ENCODE results near the gene PPP5C. TPM values are rescaled to one million over a fixed set of nuclear protein-coding genes. Genes with fewer than 3 reads are reported as not detected.

Gene PPP5C
- total and polyA plus RNA-seq, 2 of the 13 experiments (the other 11 are each of a cell fraction or from before 2014, with no cell fraction given) = 41.6 to 67.9 TPM

DNA sequence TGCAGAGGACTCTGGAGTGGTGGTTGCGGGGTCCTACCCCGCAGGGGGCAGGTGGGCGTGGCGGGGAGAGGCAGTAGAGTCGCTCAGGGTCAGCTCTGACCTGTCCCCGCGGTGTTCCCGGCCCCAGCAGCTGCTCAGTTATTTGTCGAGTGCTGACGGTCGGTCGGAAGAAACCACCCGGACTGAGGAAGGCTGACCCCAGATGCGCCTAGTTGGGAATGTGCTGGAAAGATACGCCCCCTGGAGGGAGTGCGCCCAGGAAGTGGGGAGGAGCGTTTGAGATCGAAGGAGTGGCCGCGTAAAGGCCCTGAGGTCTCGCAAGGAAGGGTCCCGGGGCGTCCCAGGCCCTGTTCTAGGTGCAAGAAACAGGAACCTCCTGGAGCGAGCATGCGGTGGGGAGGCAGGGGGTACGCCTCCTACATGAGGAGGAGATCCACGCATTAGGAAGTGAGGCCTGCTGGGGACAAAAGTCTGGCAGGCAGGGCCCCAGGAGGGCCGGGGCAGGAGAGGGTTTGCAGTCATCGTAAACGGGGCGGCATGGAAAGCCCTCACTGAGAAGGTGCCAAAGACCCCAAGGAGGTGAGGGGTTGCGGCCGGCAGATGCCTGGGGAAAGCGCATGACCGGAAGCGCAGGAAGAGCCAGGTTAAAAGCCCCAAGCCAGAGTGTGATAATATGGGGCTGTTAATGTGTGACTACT lies 57.3 kb downstream of the PPP5C start (continued):
- TF ChIP-seq, protein P1, sequence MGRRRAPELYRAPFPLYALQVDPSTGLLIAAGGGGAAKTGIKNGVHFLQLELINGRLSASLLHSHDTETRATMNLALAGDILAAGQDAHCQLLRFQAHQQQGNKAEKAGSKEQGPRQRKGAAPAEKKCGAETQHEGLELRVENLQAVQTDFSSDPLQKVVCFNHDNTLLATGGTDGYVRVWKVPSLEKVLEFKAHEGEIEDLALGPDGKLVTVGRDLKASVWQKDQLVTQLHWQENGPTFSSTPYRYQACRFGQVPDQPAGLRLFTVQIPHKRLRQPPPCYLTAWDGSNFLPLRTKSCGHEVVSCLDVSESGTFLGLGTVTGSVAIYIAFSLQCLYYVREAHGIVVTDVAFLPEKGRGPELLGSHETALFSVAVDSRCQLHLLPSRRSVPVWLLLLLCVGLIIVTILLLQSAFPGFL (CRISPR knock-in tag; IDR thresholded peaks at IDR 0.05) = no peak
- no peak for TF ChIP-seq MAFG (CRISPR knock-in tag; IDR thresholded peaks at IDR 0.05)
- peak; percentile 91 for TF ChIP-seq ZBTB7B (CRISPR knock-in tag; IDR thresholded peaks at IDR 0.05)
- TF ChIP-seq, protein P2, sequence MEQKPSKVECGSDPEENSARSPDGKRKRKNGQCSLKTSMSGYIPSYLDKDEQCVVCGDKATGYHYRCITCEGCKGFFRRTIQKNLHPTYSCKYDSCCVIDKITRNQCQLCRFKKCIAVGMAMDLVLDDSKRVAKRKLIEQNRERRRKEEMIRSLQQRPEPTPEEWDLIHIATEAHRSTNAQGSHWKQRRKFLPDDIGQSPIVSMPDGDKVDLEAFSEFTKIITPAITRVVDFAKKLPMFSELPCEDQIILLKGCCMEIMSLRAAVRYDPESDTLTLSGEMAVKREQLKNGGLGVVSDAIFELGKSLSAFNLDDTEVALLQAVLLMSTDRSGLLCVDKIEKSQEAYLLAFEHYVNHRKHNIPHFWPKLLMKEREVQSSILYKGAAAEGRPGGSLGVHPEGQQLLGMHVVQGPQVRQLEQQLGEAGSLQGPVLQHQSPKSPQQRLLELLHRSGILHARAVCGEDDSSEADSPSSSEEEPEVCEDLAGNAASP (CRISPR knock-in tag; IDR thresholded peaks at IDR 0.05; ENCODE audit: borderline replicate concordance) = peak; percentile 67; the same call in 1 of the 2 replicates
- TF ChIP-seq ZNF10 (CRISPR knock-in tag; IDR thresholded peaks at IDR 0.05; ENCODE audit: borderline replicate concordance, low read depth) = no peak
- TF ChIP-seq SP4 (CRISPR knock-in tag; IDR thresholded peaks at IDR 0.05) = peak; percentile 68; the same call in 1 of the 2 replicates
- TF ChIP-seq ZNF143 (CRISPR knock-in tag; IDR thresholded peaks at IDR 0.05) = peak; percentile 15; the same call in 1 of the 2 replicates
- 0 out of 2 replicates have a peak, but pooled peaks have one; percentile 18 for TF ChIP-seq RARA (CRISPR knock-in tag; IDR thresholded peaks at IDR 0.05)
- no peak for TF ChIP-seq LCORL (IDR thresholded peaks at IDR 0.05)
- TF ChIP-seq LCORL (CRISPR knock-in tag; IDR thresholded peaks at IDR 0.05) = 0 out of 2 replicates have a peak, but pooled peaks have one; percentile 49
- TF ChIP-seq, protein P3, sequence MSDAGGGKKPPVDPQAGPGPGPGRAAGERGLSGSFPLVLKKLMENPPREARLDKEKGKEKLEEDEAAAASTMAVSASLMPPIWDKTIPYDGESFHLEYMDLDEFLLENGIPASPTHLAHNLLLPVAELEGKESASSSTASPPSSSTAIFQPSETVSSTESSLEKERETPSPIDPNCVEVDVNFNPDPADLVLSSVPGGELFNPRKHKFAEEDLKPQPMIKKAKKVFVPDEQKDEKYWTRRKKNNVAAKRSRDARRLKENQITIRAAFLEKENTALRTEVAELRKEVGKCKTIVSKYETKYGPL (CRISPR knock-in tag; IDR thresholded peaks at IDR 0.05) = no peak
- TF ChIP-seq, protein P4, sequence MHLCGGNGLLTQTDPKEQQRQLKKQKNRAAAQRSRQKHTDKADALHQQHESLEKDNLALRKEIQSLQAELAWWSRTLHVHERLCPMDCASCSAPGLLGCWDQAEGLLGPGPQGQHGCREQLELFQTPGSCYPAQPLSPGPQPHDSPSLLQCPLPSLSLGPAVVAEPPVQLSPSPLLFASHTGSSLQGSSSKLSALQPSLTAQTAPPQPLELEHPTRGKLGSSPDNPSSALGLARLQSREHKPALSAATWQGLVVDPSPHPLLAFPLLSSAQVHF (CRISPR knock-in tag; IDR thresholded peaks at IDR 0.05) = no peak; the same call in 1 of the 2 replicates
- TF ChIP-seq ZNF101 (CRISPR knock-in tag; IDR thresholded peaks at IDR 0.05; ENCODE audit: borderline replicate concordance, low read depth) = no peak
- no peak for TF ChIP-seq ZNF30 (CRISPR knock-in tag; IDR thresholded peaks at IDR 0.05)
- TF ChIP-seq AHR (CRISPR knock-in tag; IDR thresholded peaks at IDR 0.05) = no peak
- TF ChIP-seq TGIF2 (CRISPR knock-in tag; IDR thresholded peaks at IDR 0.05) = 0 out of 2 replicates have a peak, but pooled peaks have one; percentile 42
- peak; percentile 69; the same call in 1 of the 2 replicates for TF ChIP-seq PCBP1 (IDR thresholded peaks at IDR 0.05; ENCODE audit: borderline replicate concordance, low read depth, low read length)
- no peak for TF ChIP-seq ZNF17 (CRISPR knock-in tag; IDR thresholded peaks at IDR 0.05)
- TF ChIP-seq REXO4 (CRISPR knock-in tag; IDR thresholded peaks at IDR 0.05; ENCODE audit: borderline replicate concordance) = no peak
- TF ChIP-seq ZNF230 (CRISPR knock-in tag; IDR thresholded peaks at IDR 0.05) = no peak
- TF ChIP-seq SRY (CRISPR knock-in tag; IDR thresholded peaks at IDR 0.05) = 0 out of 2 replicates have a peak, but pooled peaks have one; percentile 49
- TF ChIP-seq, protein P5, sequence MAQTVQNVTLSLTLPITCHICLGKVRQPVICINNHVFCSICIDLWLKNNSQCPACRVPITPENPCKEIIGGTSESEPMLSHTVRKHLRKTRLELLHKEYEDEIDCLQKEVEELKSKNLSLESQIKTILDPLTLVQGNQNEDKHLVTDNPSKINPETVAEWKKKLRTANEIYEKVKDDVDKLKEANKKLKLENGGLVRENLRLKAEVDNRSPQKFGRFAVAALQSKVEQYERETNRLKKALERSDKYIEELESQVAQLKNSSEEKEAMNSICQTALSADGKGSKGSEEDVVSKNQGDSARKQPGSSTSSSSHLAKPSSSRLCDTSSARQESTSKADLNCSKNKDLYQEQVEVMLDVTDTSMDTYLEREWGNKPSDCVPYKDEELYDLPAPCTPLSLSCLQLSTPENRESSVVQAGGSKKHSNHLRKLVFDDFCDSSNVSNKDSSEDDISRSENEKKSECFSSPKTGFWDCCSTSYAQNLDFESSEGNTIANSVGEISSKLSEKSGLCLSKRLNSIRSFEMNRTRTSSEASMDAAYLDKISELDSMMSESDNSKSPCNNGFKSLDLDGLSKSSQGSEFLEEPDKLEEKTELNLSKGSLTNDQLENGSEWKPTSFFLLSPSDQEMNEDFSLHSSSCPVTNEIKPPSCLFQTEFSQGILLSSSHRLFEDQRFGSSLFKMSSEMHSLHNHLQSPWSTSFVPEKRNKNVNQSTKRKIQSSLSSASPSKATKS (CRISPR knock-in tag; IDR thresholded peaks at IDR 0.05) = no peak
- TF ChIP-seq ZNF510 (CRISPR knock-in tag; IDR thresholded peaks at IDR 0.05; ENCODE audit: low read depth) = no peak
- peak; percentile 39; the same call in 1 of the 2 replicates for TF ChIP-seq ARHGAP35 (CRISPR knock-in tag; IDR thresholded peaks at IDR 0.05; ENCODE audit: borderline replicate concordance)
- peak; percentile 12; the same call in 1 of the 2 replicates for TF ChIP-seq ZNF607 (CRISPR knock-in tag; IDR thresholded peaks at IDR 0.05; ENCODE audit: borderline replicate concordance)
